GM19324 (cell line): ENCODE measurements around the gene ITIH6.

Experiments used
- ATAC-seq: cut with Tn5 transposase; IDR thresholded peaks from one replicate; pipeline ENCODE4 v1.9.1; 2021; ENCODE audit warnings: mild to moderate bottlenecking, moderate library complexity; ENCODE audit not compliant: unreplicated experiment, low FRiP score

Gene ITIH6

GRCh38 chrX:54715621-54716020 is 82.4 kb downstream of the ITIH6 start:
- ATAC-seq: no peak

GRCh38 chrX:54714424-54714823 is 83.6 kb downstream of the ITIH6 start:
- no peak for ATAC-seq

- no peak for ATAC-seq
These were observed 86.3 kb downstream of the ITIH6 start for GRCh38 chrX:54711735-54712134.

GRCh38 chrX:54710920-54711319 is 87.1 kb downstream of the ITIH6 start:
- ATAC-seq: no peak

- no peak for ATAC-seq
These were observed 89.7 kb downstream of the ITIH6 start for GRCh38 chrX:54708404-54708803.
